Prostate gland (tissue), 2 donors: Measurements from ENCODE around the gene TIMM17A. TPM values are rescaled to one million over a fixed set of nuclear protein-coding genes. Genes with fewer than 3 reads are reported as not detected.
A peak's percentile ranks its signal among the peaks of the same experiment; 100 is the strongest.

ENCODE experiments used
- DNase-seq: peaks from one replicate; pipeline ENCODE4 v3.0.0-alpha.2; 2019; ENCODE audit warnings: low spot score
- H3K27ac ChIP-seq, 2 donors: fragments of 200-600 bp; sonication (generic); 2 replicates each; pipeline ENCODE4 v1.5.1; 2017 to 2019
- H3K27me3 ChIP-seq: fragments of 200-600 bp; sonication (generic); replicated peaks from 2 replicates; pipeline ENCODE4 v1.5.1; 2019; ENCODE audit not compliant: insufficient read depth
- H3K36me3 ChIP-seq, 2 donors: fragments of 200-600 bp; sonication (generic); 1 replicate in 1 of 2; 2 replicates in 1 of 2; pipeline versions ENCODE4 v1.5.1 to v1.8.1; 2017 to 2019
- H3K4me1 ChIP-seq: fragments of 200-600 bp; sonication (generic); replicated peaks from 2 replicates; pipeline ENCODE4 v1.5.1; 2019
- H3K4me3 ChIP-seq, 2 donors: fragments of 200-600 bp; sonication (generic); 2 replicates each; pipeline ENCODE4 v1.5.1; 2017 to 2019
- H3K9me3 ChIP-seq: fragments of 200-600 bp; sonication (generic); 2 replicates; pipeline ENCODE4 v1.5.1; 2017
- POLR2A ChIP-seq: fragments of 450-650 bp; IDR thresholded peaks from one replicate; pipeline ENCODE4 v1.6.1; 2016; ENCODE audit warnings: antibody characterized with exemption, mild to moderate bottlenecking
- POLR2AphosphoS5 ChIP-seq: sonication (generic); formaldehyde crosslinking; IDR thresholded peaks from one replicate; pipeline ENCODE4 v1.6.1; 2017; ENCODE audit warnings: antibody characterized with exemption
- WGBS: methylation state at CpG from one replicate; pipeline ENCODE4 v1.1.5; 2018; 5-methylcytosine and 5-hydroxymethylcytosine counted together
- intact Hi-C: fragments of 100-400 bp; cut with DNase I; formaldehyde crosslinking; loops from one replicate; pipeline ENCODE4 v1.14.2; 2022
- total RNA-seq, 2 donors: library from RNA; depleted of rRNA; stranded (reverse); fragments of >200 nt; gene quantifications; one replicate each; pipeline ENCODE4 v1.1.0, GENCODE V29; 2016
- TF ChIP-seq, protein P1 (sequence below), 4 experiments: fragments of 200-600 bp in 2 of 4; fragments of 450-650 bp in 2 of 4; sonication (generic) in 2 of 4; IDR thresholded peaks; 1 replicate in 3 of 4; 2 replicates in 1 of 4; pipeline ENCODE4 v1.5.1; 2016 to 2019; ENCODE audit warnings: antibody characterized with exemption in 4 of 4, mild to moderate bottlenecking in 2 of 4, moderate library complexity in 2 of 4

Gene TIMM17A
- total RNA-seq, 2 donors from 2014 or later = 22.0 to 29.3 TPM

DNA sequence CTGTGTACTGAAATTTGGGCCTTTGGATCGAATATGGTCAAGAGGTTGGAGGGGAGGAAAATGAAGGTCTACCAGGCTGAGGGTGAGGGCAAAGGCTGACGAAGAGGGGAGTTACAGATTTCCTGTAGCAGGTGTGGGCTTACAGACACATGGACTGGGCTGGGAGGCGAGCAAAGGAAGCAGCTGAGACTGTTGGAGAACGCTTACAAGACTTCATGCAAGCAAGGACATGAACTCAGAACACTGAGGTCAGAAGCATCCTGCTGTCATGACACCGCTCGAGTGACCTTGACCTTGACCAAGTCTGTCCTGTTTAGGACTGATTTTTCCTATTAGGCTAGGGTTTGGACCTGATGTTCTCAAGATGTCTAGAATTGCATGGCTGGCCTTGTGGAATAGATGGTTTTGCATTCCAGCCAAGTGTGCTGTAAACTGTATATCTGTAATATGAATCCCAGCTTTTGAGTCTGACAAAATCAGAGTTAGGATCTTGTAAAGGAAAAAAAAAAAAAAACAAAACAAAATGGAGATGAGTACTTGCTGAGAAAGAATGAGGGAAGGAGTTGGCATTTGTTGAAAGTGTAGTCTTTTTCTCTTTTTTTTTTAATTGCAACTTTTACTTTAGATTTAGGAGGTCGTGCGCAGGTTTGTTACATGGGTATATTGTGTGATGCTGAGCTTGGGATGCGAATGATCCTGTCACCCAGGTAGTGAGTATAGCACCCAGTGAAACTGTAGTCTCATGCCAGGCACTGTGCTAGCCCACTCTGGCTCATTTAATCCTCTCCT is 60.9 kb downstream of the TIMM17A start:
- H3K9me3 ChIP-seq = no peaks in the 10 kb centered on the region
- no peak for DNase-seq
- no peak for TF ChIP-seq POLR2A
- TF ChIP-seq POLR2AphosphoS5 = no peak
- TF ChIP-seq, protein P1, sequence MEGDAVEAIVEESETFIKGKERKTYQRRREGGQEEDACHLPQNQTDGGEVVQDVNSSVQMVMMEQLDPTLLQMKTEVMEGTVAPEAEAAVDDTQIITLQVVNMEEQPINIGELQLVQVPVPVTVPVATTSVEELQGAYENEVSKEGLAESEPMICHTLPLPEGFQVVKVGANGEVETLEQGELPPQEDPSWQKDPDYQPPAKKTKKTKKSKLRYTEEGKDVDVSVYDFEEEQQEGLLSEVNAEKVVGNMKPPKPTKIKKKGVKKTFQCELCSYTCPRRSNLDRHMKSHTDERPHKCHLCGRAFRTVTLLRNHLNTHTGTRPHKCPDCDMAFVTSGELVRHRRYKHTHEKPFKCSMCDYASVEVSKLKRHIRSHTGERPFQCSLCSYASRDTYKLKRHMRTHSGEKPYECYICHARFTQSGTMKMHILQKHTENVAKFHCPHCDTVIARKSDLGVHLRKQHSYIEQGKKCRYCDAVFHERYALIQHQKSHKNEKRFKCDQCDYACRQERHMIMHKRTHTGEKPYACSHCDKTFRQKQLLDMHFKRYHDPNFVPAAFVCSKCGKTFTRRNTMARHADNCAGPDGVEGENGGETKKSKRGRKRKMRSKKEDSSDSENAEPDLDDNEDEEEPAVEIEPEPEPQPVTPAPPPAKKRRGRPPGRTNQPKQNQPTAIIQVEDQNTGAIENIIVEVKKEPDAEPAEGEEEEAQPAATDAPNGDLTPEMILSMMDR (IDR thresholded peaks at IDR 0.05) = no peak
- peak overlapping the region; percentile 23 to 87 for H3K27ac ChIP-seq
- intact Hi-C loops = loop anchor here (10.0 kb wide), 1 partner anchor 99 kb away; no protein-coding TSS in a partner anchor
- peaks cover 8% of the 10 kb centered on the region for H3K4me1 ChIP-seq
- WGBS = 81% methylated on average over 9 of the region's 9 CpGs
- H3K27me3 ChIP-seq = no peaks in the 10 kb centered on the region
- H3K36me3 ChIP-seq = no peaks in the 10 kb centered on the region
- H3K4me3 ChIP-seq = no peak overlapping the region

DNA sequence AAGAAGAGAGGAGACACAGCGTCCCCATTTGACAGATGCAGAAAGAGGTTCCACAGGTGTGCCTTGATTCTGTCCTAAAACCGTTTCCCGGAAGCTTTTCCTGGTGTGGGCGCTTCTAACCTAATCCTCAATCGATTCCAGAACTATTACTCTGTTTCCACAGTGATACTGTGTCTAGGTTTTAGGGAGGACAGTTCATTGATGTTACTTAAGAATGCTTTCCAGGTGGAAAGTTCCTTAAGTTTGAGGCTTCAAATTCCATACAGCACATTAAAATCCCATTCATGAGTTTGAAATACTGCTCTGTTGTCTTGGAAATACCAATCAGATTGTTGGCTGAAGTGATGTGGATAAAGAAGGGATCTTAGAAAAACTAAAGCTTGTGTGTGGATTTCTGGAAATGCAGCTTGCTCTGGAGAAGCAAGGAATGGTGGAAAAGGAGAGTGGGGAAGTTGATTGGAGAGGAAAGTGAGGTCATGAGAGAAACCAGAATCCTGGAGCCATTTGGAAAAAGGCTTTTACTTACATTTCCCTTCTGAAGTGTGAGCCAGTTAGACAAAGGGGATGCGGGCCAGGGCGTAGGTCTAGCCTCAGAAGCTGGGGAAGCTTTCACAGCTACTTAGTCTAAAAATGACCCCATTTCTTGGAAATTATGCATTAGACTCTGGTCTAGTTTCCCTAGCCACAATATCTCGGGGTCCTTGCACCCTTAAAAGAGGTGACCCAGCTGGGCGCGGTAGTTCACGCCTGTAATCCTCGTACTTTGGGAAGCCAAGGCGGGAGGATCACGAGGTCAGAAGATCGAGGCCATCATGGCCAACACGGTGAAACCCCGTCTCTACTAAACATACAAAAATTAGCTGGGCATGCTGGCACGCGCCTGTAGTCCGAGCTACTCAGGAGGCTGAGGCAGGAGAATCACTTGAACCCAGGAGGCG is 61.8 kb downstream of the TIMM17A start:
- WGBS = 87% methylated on average over 21 of the region's 21 CpGs
- H3K27me3 ChIP-seq = no peaks in the 10 kb centered on the region
- H3K36me3 ChIP-seq = no peaks in the 10 kb centered on the region
- TF ChIP-seq POLR2A = no peak
- TF ChIP-seq, protein P1 (IDR thresholded peaks at IDR 0.05) = no peak
- no peak for TF ChIP-seq POLR2AphosphoS5
- no peak overlapping the region for H3K4me3 ChIP-seq
- no peaks in the 10 kb centered on the region for H3K9me3 ChIP-seq
- peaks cover 8% of the 10 kb centered on the region for H3K4me1 ChIP-seq
- intact Hi-C loops = loop anchor here (10.0 kb wide), 1 partner anchor 98 kb away; no protein-coding TSS in a partner anchor
- no peak for DNase-seq
- H3K27ac ChIP-seq = peak overlapping the region; percentile 87 to 91

DNA sequence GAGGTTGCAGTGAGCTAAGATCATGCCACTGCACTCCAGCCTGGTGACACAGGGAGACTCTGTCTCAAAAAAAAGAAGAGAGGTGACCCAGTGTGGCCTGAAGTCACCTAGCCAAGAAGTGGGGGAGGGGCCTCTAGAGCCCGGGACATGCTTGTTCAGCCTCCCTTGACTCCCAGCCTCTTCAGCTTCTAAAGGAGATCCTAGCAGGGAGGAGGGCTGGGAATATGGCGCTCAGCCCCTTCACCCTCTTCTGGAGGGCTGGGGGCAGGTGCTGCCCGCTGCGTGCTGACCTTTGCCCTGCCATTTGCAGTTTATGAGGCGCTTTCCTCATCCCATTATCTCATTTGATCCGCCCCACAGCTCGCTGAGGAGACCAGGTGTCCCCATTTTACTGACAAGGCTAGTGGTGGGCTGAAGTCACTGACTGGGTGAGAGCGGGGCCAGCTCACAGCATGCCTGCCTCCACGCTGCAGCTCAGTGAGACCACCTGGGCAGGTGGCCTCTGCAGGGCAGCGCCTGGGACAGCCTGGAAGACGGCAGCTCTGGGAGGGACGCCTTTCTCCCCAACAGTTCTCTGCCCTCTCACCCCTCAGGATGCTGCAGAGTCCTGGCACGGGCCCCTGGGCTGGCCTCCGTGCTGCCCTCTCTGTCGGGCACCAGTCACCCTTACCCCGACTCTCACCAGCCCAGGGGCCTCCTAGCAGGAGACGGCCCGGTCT is 62.6 kb downstream of the TIMM17A start:
- intact Hi-C loops = loop anchor here (10.0 kb wide), 1 partner anchor 97 kb away; no protein-coding TSS in a partner anchor
- H3K27ac ChIP-seq = peak overlapping the region; percentile 87 to 91

More for the DNA sequence above, 62.6 kb downstream of the TIMM17A start:
- H3K36me3 ChIP-seq = no peaks in the 10 kb centered on the region
- H3K4me1 ChIP-seq = peaks cover 8% of the 10 kb centered on the region
- no peaks in the 10 kb centered on the region for H3K27me3 ChIP-seq
- 63% methylated on average over 18 of the region's 18 CpGs for WGBS
- TF ChIP-seq POLR2AphosphoS5 = no peak
- TF ChIP-seq, protein P1 (IDR thresholded peaks at IDR 0.05) = no peak
- TF ChIP-seq POLR2A = no peak
- H3K4me3 ChIP-seq = no peak overlapping the region
- no peaks in the 10 kb centered on the region for H3K9me3 ChIP-seq
- no peak for DNase-seq
